GM19468 (cell line): ENCODE measurements around the gene IGF2BP2.

Experiments used
- ATAC-seq: cut with Tn5 transposase; IDR thresholded peaks from one replicate; pipeline ENCODE4 v1.9.1; 2021; ENCODE audit warnings: mild to moderate bottlenecking, moderate library complexity, moderate number of reproducible peaks; ENCODE audit not compliant: unreplicated experiment; ENCODE audit errors: extremely low read depth

Gene IGF2BP2

DNA sequence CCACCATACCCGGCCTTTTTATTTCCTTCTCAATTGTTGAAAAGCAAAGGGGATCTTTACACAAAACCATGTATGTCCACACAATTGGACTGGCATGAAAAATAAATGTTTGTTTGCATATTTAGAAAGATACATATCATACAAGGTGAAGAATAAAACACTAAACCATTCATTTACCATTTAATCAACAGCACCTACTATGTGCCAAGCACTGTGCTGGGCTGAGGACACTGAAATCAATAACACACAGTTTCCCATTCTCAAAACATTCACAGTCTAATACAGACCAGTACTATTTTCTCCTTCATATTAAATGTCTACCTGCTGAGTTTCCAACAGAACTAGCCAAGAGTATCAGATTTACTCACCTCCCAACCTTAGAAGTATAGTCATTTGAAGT is 84.7 kb downstream of the IGF2BP2 start:
- no peak for ATAC-seq

- ATAC-seq, result no peak
Observed at GRCh38 chr3:185739264-185739701, 85.6 kb downstream of the IGF2BP2 start.

DNA sequence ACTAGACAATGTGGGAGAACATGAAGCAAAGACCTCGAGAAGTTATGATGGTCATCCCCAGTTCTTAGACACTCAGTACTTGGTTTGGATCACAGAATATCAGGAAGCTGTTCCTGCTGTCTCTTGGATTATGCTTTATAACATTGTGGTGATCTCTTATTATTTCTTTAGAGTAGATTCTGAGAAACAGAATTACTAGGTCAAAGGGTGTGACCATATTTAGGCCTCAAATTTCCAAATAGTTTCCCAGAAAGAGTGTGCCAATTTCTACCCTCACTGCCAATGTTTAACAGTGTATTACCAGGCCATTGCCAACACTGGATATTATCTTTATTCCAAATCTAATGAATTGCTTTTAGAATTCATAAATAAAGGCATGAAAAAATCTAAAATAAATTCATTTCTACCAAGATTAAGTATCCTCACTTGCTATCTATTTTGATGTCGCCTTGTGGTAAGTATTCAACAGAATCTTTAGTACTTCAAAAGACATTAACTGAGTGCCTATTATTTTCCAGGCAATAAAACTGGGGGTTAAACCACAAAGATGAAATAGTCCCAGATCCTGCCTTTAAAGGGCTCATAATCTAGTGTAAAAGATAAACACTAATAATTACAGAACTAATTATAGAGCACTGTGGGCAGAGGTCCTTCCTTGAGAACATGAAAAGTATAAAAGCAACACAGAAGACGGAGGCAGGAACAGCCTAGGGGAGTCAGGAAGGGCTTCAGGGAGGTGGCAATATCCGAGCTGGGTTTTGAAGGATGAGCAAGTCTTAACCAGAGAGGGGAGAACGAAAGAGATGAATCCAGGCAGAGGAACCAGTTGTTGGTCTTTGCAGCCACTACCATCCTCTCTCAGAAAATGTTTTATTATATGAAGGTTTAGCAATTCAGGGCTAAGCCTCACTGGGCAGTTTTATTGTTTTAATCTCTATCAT is 86.8 kb downstream of the IGF2BP2 start:
- no peak for ATAC-seq

DNA sequence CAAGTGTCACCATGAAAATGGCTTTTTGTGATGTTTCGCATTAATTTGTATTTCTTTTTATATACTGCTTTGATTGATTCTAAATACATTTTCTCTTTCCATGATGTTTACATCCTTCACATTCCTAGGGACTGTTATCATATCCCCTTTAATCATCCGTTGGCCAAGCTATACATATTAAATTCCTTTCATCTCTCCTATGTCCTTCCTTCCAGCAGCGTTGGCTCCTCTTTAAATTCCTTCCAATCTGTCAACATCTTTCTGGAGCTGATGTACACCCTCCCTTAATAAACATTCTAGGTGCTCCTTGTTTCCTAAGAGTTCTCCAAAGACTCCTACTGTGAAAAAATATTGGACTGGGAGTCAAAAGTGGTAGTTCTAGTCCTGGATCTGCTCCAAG is 87.8 kb downstream of the IGF2BP2 start:
- no peak for ATAC-seq

DNA sequence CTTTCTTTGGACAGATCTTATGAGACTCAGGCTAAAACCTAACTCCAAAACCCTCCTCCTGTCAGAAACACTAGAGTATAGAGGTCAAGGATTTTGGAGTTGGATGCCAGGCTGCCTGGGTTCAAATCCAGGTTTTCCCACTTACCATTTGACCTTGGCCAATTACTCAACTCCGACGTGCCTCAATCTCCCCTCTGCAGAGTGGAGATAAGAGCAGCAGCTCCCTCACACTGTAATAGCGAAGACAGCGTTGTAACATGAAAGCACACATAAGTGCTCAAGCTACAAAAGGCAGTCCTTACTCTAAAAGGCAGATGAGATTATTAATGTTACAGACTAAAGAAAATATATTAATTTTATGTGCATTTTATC is 90.1 kb downstream of the IGF2BP2 start:
- ATAC-seq, result no peak

GRCh38 chr3:185733980-185734724 is 90.7 kb downstream of the IGF2BP2 start:
- ATAC-seq, result no peak

- ATAC-seq, result no peak
Observed at GRCh38 chr3:185732782-185733181, 92.1 kb downstream of the IGF2BP2 start.

GRCh38 chr3:185730550-185730949 is 94.3 kb downstream of the IGF2BP2 start:
- no peak for ATAC-seq

GRCh38 chr3:185729337-185730055 is 95.3 kb downstream of the IGF2BP2 start:
- no peak for ATAC-seq

DNA sequence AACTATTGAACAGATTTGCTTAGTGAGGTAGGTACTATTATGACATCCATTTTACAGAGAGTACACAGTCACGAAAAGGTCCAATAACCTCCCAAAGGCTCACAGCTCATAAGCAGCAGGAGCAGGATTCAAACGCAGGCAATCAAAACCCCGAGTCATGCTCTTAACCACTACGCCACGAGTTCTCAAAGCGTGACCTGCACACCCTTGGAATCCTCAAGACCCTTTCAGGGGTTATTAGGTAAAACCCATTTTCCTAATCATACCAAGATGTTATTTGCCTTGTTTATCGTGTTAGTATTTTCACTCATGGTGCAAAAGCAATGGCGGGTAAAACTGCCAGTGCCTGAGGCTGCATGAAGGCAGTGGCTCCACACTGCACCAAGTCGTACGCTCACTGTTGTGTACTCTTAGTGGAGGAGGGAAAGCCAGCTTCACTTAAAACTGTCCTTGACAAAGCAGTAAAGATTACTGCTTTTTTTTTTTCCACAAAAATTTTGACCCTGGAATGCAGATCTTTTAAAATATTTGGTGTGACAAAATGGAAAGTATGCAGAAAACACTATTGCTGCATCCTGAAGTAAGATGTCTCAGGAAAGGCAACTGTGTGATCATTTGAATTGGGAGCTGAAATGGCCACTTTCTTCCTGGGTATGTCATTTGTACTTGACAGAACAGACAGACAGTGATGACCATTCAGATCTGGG is 96.1 kb downstream of the IGF2BP2 start:
- no peak for ATAC-seq

DNA sequence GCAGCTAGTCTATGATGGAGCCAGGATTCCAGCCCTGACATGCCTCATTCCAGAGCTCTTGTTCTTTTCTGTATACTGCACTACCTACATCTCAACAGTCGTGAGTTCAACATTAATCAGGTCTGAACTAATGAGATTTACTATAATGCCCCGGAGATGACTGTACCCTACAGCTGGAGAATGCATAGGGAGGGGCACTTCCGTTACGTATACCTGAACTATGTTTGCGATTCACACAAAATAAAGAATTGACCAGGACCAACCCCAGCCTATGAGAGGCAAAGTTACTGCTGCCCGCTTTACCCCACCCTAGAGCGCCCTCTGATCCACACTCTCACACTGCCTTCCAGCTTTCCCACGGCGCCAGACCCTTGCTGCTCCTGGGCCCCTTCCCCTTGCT is 97.0 kb downstream of the IGF2BP2 start:
- no peak for ATAC-seq

DNA sequence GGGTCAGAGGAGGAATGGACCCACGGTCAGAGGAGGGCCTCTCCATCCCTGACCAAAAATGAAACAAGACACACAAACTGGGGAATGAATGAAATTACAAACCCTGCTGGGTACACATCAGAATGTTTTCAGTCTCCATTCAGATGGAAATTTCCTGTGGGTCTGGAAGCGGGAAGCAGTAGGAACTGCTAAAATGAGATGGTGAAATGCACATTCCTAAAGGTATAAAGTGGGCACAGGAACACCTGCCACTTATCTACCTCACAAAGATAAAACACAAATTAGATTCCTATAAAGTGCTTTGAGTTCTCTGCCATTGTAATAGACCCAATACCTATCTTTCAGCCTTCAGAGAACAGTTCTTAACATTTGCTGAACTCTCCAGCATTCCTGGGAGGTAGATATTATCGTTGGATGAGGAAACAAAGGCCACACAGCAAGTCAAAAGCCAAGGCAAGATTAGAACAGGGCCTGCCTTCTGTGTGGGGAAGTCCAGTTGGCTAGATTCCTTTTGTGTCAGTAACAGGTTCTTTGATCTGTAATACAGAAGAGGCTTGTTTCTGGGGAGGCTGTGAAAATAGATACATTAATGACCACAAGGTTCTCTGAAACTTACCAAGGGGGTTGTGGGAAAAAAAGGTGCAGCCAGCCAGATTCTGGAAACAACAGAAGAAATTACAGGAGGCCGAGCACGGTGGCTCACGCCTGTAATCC is 98.4 kb downstream of the IGF2BP2 start:
- ATAC-seq, result no peak

DNA sequence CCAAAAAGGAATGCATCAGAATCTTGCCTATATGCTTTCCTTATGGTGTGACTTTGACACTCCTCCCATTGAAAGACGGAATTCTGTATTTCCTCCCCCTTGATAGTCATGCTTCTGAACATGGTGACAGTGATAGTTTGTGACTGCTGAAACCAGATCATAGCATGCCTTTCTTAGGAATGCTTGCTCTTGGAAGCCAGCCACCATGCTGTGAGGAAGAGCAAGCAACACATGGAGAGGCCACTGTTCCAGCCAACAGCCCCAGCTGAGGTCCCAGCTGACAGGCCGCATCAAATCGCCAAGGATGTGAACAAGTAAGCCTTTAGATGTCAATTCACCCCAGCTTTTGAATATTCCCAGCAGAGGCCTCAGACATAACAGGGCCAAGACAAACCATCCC is 100.1 kb downstream of the IGF2BP2 start:
- ATAC-seq, result no peak

- no peak for ATAC-seq
Observed at GRCh38 chr3:185724251-185724650, 100.6 kb downstream of the IGF2BP2 start.

DNA sequence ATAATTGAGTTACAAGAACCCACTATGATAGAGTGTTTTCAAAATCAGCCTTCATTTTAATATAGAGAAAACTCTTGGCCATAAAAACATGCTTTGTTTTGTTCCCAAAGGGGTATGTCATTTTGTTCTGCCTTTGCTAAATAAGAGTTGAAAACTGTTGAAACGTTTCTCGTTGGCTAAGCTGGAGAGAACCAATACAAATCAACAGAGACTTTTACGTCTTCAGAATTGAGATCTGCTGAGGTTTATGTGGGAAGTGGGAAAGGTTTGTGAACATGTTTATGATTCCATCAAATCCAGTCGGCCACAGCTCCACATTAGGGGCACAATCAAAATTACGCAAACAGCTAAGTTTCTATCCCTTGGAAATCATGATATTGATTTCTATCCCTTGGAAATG is 102.0 kb downstream of the IGF2BP2 start:
- ATAC-seq, result no peak

DNA sequence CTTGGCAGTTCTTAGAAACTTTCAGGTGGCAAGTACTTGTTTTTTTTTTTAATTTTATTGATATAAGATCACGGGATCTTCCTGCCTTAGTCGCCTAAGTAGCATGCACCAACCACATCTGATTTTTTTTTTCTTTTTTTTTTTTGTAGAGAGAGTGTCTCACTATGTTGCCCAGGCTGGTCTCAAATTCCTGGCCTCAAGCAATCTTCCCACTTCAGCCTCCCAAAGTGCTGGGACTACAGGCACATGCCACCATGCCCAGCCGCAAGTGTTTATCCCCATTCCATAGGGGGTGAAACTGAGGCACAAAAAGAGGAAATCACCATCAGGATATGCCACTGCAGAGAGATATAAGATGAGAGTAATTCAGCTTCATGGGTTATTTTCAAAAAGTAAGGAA is 102.9 kb downstream of the IGF2BP2 start:
- ATAC-seq, result no peak

- ATAC-seq, result no peak
Observed at GRCh38 chr3:185720326-185720725, 104.5 kb downstream of the IGF2BP2 start.

GRCh38 chr3:185718736-185719593 is 105.9 kb downstream of the IGF2BP2 start:
- ATAC-seq, result no peak
